GM10266 (cell line): ENCODE data around the gene GPRC5C.

Source experiments
- DNase-seq: peaks from one replicate; pipeline ENCODE4 v3.0.0; 2012; ENCODE audit errors: extremely low spot score
- TF ChIP-seq, protein P1 (sequence below): IDR thresholded peaks from 2 replicates; pipeline ENCODE4 v1.5.1; 2012; ENCODE audit warnings: mild to moderate bottlenecking, low read depth; ENCODE audit not compliant: control insufficient read depth, insufficient read depth; ENCODE audit errors: missing control alignments

GPRC5C gene

DNA sequence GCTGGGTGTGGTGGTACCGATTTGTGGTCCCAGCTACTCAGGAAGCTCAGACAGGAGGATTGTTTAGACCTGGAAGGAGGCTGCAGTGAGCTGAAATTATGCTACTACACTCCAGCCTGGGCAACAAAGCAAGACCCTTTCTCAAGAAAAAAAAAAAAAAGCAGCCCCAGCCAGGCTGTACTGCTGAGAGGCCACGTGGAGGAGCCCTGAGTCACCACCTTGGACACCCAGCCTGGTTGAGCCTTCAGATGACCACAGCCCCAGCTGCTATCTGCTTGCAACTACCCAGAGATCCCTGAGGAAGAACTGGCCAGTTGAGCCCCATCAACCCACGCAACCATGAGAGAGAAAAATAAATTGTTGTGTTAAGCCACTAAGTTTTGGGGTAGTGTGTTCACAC lies 23.6 kb upstream of the GPRC5C start:
- TF ChIP-seq, protein P1, sequence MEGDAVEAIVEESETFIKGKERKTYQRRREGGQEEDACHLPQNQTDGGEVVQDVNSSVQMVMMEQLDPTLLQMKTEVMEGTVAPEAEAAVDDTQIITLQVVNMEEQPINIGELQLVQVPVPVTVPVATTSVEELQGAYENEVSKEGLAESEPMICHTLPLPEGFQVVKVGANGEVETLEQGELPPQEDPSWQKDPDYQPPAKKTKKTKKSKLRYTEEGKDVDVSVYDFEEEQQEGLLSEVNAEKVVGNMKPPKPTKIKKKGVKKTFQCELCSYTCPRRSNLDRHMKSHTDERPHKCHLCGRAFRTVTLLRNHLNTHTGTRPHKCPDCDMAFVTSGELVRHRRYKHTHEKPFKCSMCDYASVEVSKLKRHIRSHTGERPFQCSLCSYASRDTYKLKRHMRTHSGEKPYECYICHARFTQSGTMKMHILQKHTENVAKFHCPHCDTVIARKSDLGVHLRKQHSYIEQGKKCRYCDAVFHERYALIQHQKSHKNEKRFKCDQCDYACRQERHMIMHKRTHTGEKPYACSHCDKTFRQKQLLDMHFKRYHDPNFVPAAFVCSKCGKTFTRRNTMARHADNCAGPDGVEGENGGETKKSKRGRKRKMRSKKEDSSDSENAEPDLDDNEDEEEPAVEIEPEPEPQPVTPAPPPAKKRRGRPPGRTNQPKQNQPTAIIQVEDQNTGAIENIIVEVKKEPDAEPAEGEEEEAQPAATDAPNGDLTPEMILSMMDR, result peak; percentile 45
- DNase-seq, result no peak

DNA sequence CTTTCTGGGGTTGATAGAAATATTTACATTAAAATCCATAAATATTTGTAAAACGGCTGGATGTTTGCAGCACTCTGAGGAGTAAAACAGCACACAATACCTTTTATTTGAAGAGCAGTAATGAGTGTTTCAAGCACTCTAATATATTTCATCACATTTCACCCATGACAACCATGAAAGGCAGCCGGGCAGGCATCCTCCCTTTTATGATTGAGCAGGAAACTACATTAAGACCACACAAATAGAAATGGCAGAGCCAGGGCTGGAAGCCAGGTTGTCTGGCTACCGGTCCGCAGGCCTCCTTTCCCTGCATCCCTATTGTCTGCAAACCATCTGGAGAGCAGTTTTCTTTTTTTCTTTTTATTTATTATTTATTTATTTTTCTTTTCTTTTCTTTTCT lies 23.1 kb upstream of the GPRC5C start:
- TF ChIP-seq, protein P1, result no peak
- no peak for DNase-seq

DNA sequence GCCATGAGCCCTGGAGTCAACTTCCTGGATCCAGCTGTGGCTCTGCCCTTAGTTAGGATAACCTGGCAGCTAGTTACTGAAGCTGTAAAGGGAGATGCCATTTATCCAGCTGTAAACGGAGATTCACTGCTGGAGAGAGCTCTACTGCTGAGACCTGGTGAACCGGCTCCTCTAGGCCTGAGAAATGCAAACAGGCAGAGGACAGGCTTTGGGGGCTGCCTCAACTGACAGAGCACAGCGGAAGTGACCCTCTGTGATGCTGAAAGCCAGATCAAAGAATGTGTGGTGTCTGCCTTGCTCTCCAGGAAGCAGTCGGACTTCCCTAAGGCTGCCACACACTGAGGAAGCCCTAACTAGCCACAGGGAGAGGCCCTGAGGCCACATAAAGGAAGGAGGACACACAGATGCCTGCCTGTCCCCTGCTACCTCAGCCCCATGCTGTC lies 21.9 kb upstream of the GPRC5C start:
- DNase-seq, result no peak
- TF ChIP-seq, protein P1, result no peak

DNA sequence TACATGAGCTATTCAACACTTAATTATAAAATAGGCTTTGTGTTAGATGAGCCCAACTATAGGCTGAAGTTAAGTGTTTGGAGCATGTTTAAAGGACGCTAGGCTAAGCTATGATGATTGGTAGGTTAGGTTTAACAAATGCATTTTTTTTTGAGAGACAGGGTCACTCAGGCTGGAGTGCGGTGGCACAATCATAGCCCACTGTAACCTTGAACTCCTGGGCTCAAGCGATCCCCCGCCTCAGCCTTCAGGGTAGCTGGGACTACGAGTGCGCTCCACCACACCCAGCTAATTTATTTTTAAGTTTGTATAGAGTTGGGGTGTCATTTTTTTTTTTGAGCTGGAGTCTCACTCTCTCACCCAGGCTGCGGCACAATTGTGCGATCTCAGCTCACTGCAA lies 19.3 kb upstream of the GPRC5C start:
- TF ChIP-seq, protein P1, result no peak
- DNase-seq, result no peak

DNA sequence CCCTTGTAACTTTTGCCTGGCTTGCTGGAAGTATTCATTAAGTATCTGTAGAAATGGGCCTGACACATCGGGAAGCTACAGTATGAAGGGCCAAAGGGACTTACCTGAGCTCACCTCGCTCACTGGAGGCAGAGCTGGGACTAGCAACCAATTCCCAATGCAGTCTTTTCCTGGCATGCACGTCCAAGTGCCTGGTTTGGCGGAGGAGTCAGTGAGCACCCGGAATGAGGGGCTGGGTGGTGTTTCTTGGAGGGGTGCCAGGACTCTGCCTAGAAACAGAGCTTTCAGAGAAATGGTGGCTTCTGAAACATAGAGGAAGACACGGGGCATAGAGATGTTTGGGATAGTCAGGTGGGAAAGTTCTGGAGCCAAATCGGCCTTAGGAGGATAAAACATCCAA lies 18.4 kb upstream of the GPRC5C start:
- TF ChIP-seq, protein P1, result no peak
- DNase-seq, result no peak

DNA sequence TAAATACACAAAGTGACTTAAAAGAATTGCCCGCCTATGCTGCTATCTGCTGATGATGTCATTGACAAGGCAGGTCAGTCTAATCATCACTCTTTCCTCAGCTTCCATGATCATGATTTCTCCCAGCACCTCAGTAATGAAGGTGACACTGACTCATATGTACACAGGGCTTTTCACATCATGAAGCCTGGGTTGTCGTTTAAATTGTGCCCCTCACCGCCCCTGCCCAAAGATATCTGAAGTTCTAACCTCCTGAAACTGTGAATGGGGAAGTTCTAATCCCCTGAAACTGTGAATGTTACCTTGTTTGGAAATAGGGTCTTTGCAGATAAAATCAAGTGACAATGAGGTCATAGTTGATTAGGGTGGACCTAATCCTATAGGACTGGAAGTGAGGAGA lies 17.4 kb upstream of the GPRC5C start:
- no peak for DNase-seq
- TF ChIP-seq, protein P1, result no peak

DNA sequence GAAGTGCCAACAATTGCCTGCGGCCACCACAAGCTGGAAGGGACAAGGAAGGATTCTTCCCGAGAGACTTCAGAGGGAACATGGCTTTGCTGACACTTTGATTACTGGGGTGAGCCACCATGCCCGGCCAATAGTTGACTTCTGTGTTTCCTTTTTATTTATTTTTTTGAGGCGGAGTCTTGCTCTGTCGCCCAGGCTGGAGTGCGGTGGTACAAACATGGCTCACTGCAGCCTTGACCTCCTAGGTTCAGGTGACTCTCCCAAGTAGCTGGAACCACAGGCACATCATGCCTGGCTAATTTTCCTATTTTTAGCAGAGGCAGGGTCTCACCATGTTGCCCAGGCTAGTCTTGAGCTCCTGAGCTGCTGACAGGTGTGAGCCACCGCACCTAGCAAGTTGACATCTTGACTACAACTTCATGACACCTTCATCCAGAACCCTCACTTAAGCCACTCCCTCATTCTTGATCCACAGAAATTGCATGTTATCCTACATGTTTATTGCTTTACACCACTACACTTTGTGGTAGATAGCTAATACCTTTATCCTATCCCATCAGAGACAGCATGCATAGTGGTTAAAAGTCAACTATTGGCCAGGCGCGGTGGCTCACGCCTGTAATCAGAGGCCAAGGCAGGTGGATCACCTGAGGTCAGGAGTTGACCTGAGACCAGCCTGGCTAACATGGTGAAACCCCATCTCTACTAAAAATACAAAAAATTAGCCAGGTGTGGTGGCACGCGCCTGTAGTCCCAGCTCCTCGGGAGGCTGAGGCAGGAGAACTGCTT lies 16.1 kb upstream of the GPRC5C start:
- no peak for DNase-seq

More for the DNA sequence above, 16.1 kb upstream of the GPRC5C start:
- TF ChIP-seq, protein P1, result no peak
